GM19099 (cell line): ENCODE results near the gene SRRD.
A peak's percentile ranks its signal among the peaks of the same experiment; 100 is the strongest.

Experiments
- POLR2A ChIP-seq: IDR thresholded peaks from 3 replicates; pipeline ENCODE4 v1.6.1; 2011; ENCODE audit warnings: low read depth; ENCODE audit not compliant: insufficient read length; ENCODE audit errors: extremely low read depth

Gene SRRD

GRCh38 chr22:26486394-26486793, 2.7 kb downstream of the SRRD start:
- TF ChIP-seq POLR2A = no peak

DNA sequence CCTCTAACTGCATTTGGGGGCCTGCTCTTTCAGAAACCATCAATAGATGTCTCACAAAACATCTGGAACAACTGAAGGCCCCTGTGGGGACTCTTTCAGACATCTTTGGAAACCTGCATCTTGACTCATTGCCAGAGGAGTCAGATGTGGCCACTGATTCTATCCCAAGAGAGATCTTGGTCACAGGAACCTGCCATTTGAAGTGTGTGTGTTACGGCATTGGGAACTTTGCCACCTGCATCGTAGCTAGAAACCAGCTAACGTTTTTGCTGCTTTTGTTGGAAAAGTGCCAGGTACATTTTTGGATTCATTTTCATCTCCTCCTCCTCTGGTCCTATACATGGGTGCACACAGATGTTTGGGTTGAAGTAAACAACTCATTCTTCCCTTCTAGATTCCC, 4.3 kb downstream of the SRRD start:
- no peak for TF ChIP-seq POLR2A

GRCh38 chr22:26489447-26490036, 5.9 kb downstream of the SRRD start:
- no peak for TF ChIP-seq POLR2A

DNA sequence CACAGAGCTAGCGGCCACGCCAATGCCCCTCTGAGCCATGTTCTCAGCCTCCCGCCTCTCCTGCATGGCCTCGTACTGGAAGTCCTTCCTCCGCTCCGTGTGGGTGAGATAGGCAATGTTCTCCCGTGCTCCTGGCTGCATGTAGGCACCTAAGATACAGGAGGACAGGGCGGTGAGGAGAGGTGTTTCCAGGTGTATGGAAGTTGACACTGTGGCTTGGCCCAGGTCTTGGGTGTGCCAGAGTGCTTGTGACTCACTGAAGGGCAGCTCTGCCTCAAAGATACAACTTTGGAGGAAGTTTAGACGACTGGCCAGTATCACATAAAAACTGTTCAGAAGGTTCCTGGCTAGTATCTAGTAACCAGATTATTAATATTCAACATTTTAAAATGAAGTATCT, 8.5 kb downstream of the SRRD start:
- TF ChIP-seq POLR2A = no peak

- TF ChIP-seq POLR2A = no peak
Observed at GRCh38 chr22:26494506-26494905, 10.8 kb downstream of the SRRD start.

DNA sequence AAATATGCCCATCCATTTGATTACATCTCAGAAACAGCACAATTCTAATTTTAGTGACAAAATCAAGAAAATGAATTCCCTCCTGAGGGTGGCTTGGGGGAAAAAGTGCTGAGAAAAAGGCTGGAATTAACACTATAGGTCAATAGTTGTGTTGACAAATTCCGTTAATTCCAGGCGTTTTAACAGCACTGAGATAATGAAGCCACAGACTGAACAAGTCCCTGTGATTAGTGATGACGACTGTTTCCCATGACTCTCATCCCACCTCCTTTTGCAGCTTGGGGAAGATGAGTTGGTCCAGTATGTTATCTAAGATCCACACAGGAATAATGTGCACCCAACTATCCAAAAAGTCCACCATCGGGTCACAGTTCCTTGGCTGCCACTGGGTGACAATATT, 12.8 kb downstream of the SRRD start:
- no peak for TF ChIP-seq POLR2A

GRCh38 chr22:26499188-26499703, 15.6 kb downstream of the SRRD start:
- TF ChIP-seq POLR2A = no peak

- TF ChIP-seq POLR2A = no peak
Observed at GRCh38 chr22:26501996-26502395, 18.3 kb downstream of the SRRD start.

DNA sequence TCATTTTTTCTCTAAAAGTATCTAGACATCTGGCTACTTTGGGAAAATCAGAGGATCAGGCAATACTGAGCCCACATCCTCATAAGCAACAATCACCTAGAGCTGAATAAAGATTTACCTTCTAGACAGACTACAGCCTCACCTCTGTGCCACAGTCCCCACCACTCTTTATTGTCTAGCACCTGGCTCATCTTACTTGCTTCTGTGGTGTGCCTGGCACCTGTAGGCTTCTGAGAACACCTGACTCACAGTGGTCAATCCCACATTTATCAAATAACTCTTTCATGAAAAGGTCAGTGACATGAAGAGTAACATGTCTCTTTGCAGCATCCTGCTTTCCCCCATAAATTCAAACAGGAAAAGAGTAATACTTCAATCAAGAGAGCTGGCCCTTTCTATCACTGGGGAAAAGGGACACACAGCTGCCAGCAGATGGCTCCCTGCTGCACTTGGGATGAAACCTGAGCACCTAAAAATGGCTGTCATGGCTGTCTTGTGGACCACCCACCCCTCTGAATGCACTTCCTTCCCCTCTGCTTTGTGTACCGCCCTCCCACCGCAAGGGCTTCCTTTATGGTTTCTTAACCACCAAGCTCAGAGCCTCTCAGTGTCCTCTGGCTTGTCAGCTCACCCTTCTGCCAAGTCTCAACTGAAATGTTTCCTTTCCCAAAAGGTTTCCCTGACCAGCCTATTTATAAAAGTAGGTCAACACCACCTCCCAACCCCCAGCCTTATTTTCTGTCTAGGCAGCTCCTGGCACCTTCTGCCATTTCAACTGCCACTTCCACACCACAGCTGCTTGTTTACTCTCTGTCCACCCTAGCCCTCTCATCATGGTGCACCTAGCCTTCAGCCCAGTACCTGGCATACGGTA, 19.2 kb downstream of the SRRD start:
- no peak for TF ChIP-seq POLR2A

- TF ChIP-seq POLR2A = no peak
Observed at GRCh38 chr22:26503758-26504157, 20.1 kb downstream of the SRRD start.

DNA sequence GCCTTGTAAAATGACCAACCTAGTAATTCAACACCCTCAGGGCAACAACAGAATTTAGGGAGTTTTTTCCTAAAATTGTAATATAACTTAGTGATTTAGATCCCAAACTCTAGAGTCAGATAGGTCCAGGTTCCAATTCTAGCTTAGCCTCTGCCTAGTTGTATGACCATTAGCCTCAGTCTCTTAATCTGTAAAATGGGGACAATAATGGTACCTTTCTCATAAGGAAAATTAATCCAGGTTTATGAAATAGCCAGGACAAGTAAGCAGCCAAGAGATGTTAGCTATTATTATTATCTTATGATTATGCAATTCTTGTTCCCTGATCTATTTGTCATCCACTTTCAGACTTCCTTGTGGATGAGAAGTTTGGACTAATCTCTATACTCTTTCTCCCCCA, 24.5 kb downstream of the SRRD start:
- no peak for TF ChIP-seq POLR2A

GRCh38 chr22:26512149-26512793, 28.6 kb downstream of the SRRD start, which contains the start of gene TFIP11:
TSS of gene TFIP11 (minus strand) at chr22:26512473. CDS start at chr22:26510272, 2,201 bp downstream.
- peak; percentile 91 for TF ChIP-seq POLR2A

- TF ChIP-seq POLR2A = no peak
Observed at GRCh38 chr22:26513838-26514237, 30.2 kb downstream of the SRRD start.

GRCh38 chr22:26514419-26515161, 30.9 kb downstream of the SRRD start:
- no peak for TF ChIP-seq POLR2A

GRCh38 chr22:26515931-26516330, 32.3 kb downstream of the SRRD start:
- no peak for TF ChIP-seq POLR2A
